GM12878 (cell line): ENCODE results near the gene RIT2.

Source experiments
- ATF3 ChIP-seq: IDR thresholded peaks from 2 replicates; pipeline ENCODE4 v1.6.1; 2011; ENCODE audit warnings: low read depth, mild to moderate bottlenecking, low read length, moderate library complexity, borderline replicate concordance; ENCODE audit errors: extremely low read depth
- BCL11A ChIP-seq: IDR thresholded peaks from 2 replicates; pipeline ENCODE4 v1.6.1; 2011; ENCODE audit warnings: low read depth, low read length
- BCL3 ChIP-seq: IDR thresholded peaks from 2 replicates; pipeline ENCODE4 v1.6.1; 2011; ENCODE audit warnings: borderline replicate concordance, low read depth, mild to moderate bottlenecking, moderate library complexity, low read length; ENCODE audit not compliant: insufficient read depth, poor library complexity, severe bottlenecking
- CHD1 ChIP-seq: IDR thresholded peaks from 2 replicates; pipeline ENCODE4 v1.6.1; 2012; ENCODE audit warnings: low read depth, low read length, improper control_type of control experiment
- CHD2 ChIP-seq: IDR thresholded peaks from 2 replicates; pipeline ENCODE4 v1.6.1; 2011; ENCODE audit warnings: low read depth, low read length, improper control_type of control experiment, borderline replicate concordance
- EGR1 ChIP-seq, 2 experiments: IDR thresholded peaks; 1 replicate in 1 of 2; 2 replicates in 1 of 2; pipeline ENCODE4 v1.6.1; 2011 to 2012; ENCODE audit warnings: low read depth in 2 of 2, low read length in 2 of 2, borderline replicate concordance in 1 of 2, mild to moderate bottlenecking in 1 of 2, moderate library complexity in 1 of 2
- HDAC2 ChIP-seq: fragments of 200-600 bp; sonication (generic); IDR thresholded peaks from 2 replicates; pipeline ENCODE4 v1.6.1; 2017
- NFIC ChIP-seq: IDR thresholded peaks from 2 replicates; pipeline ENCODE4 v1.6.1; 2012; ENCODE audit warnings: low read depth, mild to moderate bottlenecking, inconsistent platforms, low read length, moderate library complexity
- TF ChIP-seq, protein P1 (sequence below): fragments of 450-650 bp; formaldehyde crosslinking; IDR thresholded peaks from 2 replicates; pipeline ENCODE4 v1.4.0; 2022; ENCODE audit warnings: mild to moderate bottlenecking, moderate library complexity
- TF ChIP-seq, protein P2 (sequence below): IDR thresholded peaks from 2 replicates; pipeline ENCODE4 v1.6.1; 2011; ENCODE audit warnings: borderline replicate concordance, low read depth, mild to moderate bottlenecking, moderate library complexity, mixed read lengths, low read length; ENCODE audit not compliant: insufficient read depth; ENCODE audit errors: extremely low read length
- TF ChIP-seq, protein P3 (sequence below): IDR thresholded peaks from 2 replicates; pipeline ENCODE4 v1.6.1; 2012; ENCODE audit warnings: low read depth, low read length, improper control_type of control experiment
- TF ChIP-seq, protein P4 (sequence below), 3 experiments: IDR thresholded peaks in 2 of 3; conservative IDR thresholded peaks in 1 of 3; 2 replicates each; pipeline ENCODE4 v1.5.1; 2011; ENCODE audit warnings: low read depth in 3 of 3, low read length in 3 of 3, mild to moderate bottlenecking in 3 of 3, control low read depth in 2 of 3, moderate library complexity in 2 of 3, inconsistent platforms in 1 of 3, mixed read lengths in 1 of 3; ENCODE audit not compliant: control insufficient read depth in 2 of 3, insufficient read depth in 1 of 3; ENCODE audit errors: extremely low read depth in 1 of 3

GRCh38 chr18:42760290-42760689 is 355.2 kb downstream of the RIT2 start:
- TF ChIP-seq, protein P1, sequence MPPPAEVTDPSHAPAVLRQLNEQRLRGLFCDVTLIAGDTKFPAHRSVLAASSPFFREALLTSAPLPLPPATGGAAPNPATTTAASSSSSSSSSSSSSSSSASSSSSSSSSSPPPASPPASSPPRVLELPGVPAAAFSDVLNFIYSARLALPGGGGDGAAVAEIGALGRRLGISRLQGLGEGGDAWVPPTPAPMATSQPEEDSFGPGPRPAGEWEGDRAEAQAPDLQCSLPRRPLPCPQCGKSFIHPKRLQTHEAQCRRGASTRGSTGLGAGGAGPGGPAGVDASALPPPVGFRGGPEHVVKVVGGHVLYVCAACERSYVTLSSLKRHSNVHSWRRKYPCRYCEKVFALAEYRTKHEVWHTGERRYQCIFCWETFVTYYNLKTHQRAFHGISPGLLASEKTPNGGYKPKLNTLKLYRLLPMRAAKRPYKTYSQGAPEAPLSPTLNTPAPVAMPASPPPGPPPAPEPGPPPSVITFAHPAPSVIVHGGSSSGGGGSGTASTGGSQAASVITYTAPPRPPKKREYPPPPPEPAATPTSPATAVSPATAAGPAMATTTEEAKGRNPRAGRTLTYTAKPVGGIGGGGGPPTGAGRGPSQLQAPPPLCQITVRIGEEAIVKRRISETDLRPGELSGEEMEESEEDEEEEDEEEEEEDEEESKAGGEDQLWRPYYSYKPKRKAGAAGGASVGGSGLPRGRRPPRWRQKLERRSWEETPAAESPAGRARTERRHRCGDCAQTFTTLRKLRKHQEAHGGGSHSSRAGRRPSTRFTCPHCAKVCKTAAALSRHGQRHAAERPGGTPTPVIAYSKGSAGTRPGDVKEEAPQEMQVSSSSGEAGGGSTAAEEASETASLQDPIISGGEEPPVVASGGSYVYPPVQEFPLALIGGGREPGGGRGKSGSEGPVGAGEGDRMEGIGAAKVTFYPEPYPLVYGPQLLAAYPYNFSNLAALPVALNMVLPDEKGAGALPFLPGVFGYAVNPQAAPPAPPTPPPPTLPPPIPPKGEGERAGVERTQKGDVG = no peak
- TF ChIP-seq, protein P2, sequence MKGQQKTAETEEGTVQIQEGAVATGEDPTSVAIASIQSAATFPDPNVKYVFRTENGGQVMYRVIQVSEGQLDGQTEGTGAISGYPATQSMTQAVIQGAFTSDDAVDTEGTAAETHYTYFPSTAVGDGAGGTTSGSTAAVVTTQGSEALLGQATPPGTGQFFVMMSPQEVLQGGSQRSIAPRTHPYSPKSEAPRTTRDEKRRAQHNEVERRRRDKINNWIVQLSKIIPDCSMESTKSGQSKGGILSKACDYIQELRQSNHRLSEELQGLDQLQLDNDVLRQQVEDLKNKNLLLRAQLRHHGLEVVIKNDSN = no peak
- TF ChIP-seq NFIC (no peak), EGR1 (IDR thresholded peaks at IDR 0.05; ENCODE audit: borderline replicate concordance in 1 of 2, low read depth in 2 of 2, low read length in 2 of 2) (no peak), CHD2 (no peak), ATF3 (no peak), BCL11A (no peak), CHD1 (no peak), HDAC2 (no peak), BCL3 (no peak)
- TF ChIP-seq, protein P3, sequence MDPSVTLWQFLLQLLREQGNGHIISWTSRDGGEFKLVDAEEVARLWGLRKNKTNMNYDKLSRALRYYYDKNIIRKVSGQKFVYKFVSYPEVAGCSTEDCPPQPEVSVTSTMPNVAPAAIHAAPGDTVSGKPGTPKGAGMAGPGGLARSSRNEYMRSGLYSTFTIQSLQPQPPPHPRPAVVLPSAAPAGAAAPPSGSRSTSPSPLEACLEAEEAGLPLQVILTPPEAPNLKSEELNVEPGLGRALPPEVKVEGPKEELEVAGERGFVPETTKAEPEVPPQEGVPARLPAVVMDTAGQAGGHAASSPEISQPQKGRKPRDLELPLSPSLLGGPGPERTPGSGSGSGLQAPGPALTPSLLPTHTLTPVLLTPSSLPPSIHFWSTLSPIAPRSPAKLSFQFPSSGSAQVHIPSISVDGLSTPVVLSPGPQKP = no peak
- TF ChIP-seq, protein P4, sequence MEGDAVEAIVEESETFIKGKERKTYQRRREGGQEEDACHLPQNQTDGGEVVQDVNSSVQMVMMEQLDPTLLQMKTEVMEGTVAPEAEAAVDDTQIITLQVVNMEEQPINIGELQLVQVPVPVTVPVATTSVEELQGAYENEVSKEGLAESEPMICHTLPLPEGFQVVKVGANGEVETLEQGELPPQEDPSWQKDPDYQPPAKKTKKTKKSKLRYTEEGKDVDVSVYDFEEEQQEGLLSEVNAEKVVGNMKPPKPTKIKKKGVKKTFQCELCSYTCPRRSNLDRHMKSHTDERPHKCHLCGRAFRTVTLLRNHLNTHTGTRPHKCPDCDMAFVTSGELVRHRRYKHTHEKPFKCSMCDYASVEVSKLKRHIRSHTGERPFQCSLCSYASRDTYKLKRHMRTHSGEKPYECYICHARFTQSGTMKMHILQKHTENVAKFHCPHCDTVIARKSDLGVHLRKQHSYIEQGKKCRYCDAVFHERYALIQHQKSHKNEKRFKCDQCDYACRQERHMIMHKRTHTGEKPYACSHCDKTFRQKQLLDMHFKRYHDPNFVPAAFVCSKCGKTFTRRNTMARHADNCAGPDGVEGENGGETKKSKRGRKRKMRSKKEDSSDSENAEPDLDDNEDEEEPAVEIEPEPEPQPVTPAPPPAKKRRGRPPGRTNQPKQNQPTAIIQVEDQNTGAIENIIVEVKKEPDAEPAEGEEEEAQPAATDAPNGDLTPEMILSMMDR (IDR thresholded peaks at IDR 0.05 in 2 of 3, conservative IDR thresholded peaks at IDR 0.05 in 1 of 3; ENCODE audit: control insufficient read depth in 2 of 3, extremely low read depth in 1 of 3, insufficient read depth in 1 of 3, low read depth in 3 of 3, low read length in 3 of 3) = no peak
